ENCODE data around the gene MAP4K3. TPM values are rescaled to one million over a fixed set of nuclear protein-coding genes. Genes with fewer than 3 reads are reported as not detected.
A peak's percentile ranks its signal among the peaks of the same experiment; 100 is the strongest.

The MAP4K3 gene
- total RNA-seq, 2 experiments from 2014 or later, result 12.4 to 17.5 TPM

DNA sequence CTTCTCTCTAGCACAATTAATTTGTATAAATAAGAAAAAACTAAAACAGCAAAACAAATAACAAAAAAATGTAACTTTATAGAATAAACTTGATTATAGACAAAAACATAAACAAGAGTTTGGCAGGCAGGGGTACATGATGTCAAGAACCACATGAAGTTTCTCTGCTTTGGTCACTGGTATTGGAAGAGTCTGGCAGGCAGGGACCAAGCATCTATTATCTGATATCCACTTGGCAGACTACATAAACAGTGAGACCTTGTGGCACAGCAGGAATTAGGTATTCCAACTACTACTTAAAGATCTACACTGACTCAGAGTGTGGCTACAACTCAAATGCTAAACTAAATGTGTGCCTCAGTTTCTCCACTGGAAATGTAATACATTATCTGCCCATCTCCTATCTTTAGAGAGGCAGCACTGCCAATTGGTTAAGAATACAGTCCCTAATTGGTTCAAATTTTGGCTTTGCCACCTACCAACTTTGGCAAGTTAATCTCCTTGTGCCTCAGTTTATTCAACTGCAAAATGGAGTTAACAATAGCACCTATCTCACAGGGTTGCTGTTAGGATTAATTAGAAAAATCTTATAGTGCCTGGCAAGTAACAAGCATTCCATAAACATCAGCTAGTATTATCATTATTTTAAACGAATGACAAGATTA is 2.7 kb downstream of the MAP4K3 start:
- no peak overlapping the region for H2AFZ ChIP-seq (ENCODE audit: low read length)
- POLR2A ChIA-PET, result interaction anchor here (0.6 to 1.5 kb wide), 3 partner anchors 23 to 45 kb away, joined by 3 to 4 read pairs (median 3); no protein-coding TSS in a partner anchor
- peaks cover 32% of the 10 kb centered on the region for H3K4me1 ChIP-seq (ENCODE audit: insufficient read depth, low read length, poor library complexity, severe bottlenecking)
- no peak for DNase-seq (ENCODE audit: low spot score)
- H4K20me1 ChIP-seq (ENCODE audit: insufficient read depth, low read length), result peaks cover 16% of the 10 kb centered on the region
- no peaks in the 10 kb centered on the region; the same call in 1 of the 2 replicates for H3K36me3 ChIP-seq (ENCODE audit: insufficient read depth, low read length)
- peaks cover 70% of the 10 kb centered on the region for H3K79me2 ChIP-seq (ENCODE audit: insufficient read depth, low read depth, low read length)
- TF ChIP-seq EZH2phosphoT487 (IDR thresholded peaks at IDR 0.05; ENCODE audit: borderline replicate concordance, low read depth, low read length), result no peak
- TF ChIP-seq, protein P1, sequence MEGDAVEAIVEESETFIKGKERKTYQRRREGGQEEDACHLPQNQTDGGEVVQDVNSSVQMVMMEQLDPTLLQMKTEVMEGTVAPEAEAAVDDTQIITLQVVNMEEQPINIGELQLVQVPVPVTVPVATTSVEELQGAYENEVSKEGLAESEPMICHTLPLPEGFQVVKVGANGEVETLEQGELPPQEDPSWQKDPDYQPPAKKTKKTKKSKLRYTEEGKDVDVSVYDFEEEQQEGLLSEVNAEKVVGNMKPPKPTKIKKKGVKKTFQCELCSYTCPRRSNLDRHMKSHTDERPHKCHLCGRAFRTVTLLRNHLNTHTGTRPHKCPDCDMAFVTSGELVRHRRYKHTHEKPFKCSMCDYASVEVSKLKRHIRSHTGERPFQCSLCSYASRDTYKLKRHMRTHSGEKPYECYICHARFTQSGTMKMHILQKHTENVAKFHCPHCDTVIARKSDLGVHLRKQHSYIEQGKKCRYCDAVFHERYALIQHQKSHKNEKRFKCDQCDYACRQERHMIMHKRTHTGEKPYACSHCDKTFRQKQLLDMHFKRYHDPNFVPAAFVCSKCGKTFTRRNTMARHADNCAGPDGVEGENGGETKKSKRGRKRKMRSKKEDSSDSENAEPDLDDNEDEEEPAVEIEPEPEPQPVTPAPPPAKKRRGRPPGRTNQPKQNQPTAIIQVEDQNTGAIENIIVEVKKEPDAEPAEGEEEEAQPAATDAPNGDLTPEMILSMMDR (conservative IDR thresholded peaks at IDR 0.05; ENCODE audit: low read length), result no peak
- CTCF ChIA-PET (ENCODE audit: unreplicated experiment), result no interaction called here
- no peaks in the 10 kb centered on the region for H3K9me3 ChIP-seq (ENCODE audit: low read length)
- no TSS peak for BruUV-seq (replicated peaks)
- intact Hi-C loops (cut with micrococcal nuclease; ENCODE audit: unreplicated experiment), result no loop called here
- peak overlapping the region; percentile 87 for H3K4me3 ChIP-seq (ENCODE audit: low read depth, low read length, poor library complexity, severe bottlenecking)
- no peaks in the 10 kb centered on the region for H3K9me2 ChIP-seq (ENCODE audit: insufficient read depth, low read length)
- peak overlapping the region; percentile 88 for H3K4me2 ChIP-seq (ENCODE audit: low read length)
- no peak overlapping the region for H3K27ac ChIP-seq (ENCODE audit: low read depth, low read length, poor library complexity, severe bottlenecking)

DNA sequence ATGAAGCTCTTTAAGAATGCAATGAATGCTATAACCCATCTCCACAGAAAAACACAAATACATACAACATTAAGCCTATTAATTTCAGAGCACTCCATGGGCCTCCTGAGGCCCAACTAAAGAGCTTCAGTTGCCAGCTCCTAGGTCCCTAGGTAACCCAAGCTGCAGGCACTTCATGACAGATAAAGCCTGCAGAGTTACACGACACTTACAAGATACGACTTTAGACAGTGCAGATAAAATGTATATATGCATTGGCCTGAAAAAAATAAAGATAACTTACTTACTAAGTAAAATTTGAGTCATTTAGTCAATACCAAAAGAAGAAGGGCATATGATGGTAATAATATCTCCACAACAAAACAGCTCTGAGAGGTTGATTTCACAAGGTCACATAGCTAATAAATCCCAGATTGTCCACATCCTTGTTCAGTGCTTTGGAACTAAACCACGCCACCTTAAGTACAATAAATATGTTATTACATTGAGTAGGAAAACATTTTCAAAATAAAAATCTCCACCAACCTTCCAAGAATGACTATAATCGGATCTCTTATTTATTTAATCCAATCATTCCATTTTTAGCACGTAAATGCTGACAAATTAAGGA is 3.4 kb downstream of the MAP4K3 start:
- Histone ChIP-seq H3K9me2 (ENCODE audit: insufficient read depth, low read length) (no peaks in the 10 kb centered on the region), H3K4me1 (ENCODE audit: insufficient read depth, low read length, poor library complexity, severe bottlenecking) (peaks cover 31% of the 10 kb centered on the region), H3K4me2 (ENCODE audit: low read length) (0 out of 2 replicates have a peak overlapping the region, but pooled peaks have one; percentile 88), H3K4me3 (ENCODE audit: low read depth, low read length, poor library complexity, severe bottlenecking) (no peak overlapping the region), H2AFZ (ENCODE audit: low read length) (no peak overlapping the region), H3K36me3 (ENCODE audit: insufficient read depth, low read length) (no peaks in the 10 kb centered on the region; the same call in 1 of the 2 replicates), H4K20me1 (ENCODE audit: insufficient read depth, low read length) (peaks cover 16% of the 10 kb centered on the region), H3K79me2 (ENCODE audit: insufficient read depth, low read depth, low read length) (peaks cover 77% of the 10 kb centered on the region), H3K9me3 (ENCODE audit: low read length) (no peaks in the 10 kb centered on the region), H3K27ac (ENCODE audit: low read depth, low read length, poor library complexity, severe bottlenecking) (no peak overlapping the region)
- no peak for TF ChIP-seq EZH2phosphoT487 (IDR thresholded peaks at IDR 0.05; ENCODE audit: borderline replicate concordance, low read depth, low read length)
- TF ChIP-seq, protein P1 (conservative IDR thresholded peaks at IDR 0.05; ENCODE audit: low read length), result no peak
- intact Hi-C loops (cut with micrococcal nuclease; ENCODE audit: unreplicated experiment), result no loop called here
- no peak for DNase-seq (ENCODE audit: low spot score)
- no TSS peak for BruUV-seq (replicated peaks)
- ChIA-PET CTCF (ENCODE audit: unreplicated experiment) (no interaction called here), POLR2A (interaction anchor here (0.6 to 1.5 kb wide), 8 partner anchors 9 to 78 kb away, joined by 3 to 4 read pairs (median 3); no protein-coding TSS in a partner anchor)

DNA sequence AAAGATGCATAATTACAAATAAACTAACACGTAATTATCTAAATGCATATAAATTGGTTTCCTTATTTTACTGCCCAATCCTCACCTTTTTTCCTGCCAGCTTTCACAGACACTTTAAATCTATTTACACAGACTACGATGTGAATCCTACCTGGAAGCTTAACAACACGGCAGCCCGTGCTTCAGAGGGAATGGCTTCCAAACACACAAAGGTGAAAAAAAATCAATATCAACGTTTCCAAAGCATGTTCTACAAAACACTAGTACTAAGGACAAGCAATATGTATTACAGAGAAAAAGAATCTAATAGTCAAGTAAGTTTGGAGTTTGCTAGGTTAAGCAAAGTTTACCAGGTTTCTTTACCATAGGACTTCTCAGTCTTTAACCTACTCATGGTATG is 4.4 kb downstream of the MAP4K3 start:
- peaks cover 84% of the 10 kb centered on the region for H3K79me2 ChIP-seq (ENCODE audit: insufficient read depth, low read depth, low read length)
- BruUV-seq (replicated peaks), result no TSS peak
- no peak overlapping the region for H3K4me3 ChIP-seq (ENCODE audit: low read depth, low read length, poor library complexity, severe bottlenecking)
- H3K4me2 ChIP-seq (ENCODE audit: low read length), result no peak overlapping the region
- CTCF ChIA-PET (ENCODE audit: unreplicated experiment), result no interaction called here
- peaks cover 16% of the 10 kb centered on the region for H4K20me1 ChIP-seq (ENCODE audit: insufficient read depth, low read length)
- TF ChIP-seq, protein P1 (conservative IDR thresholded peaks at IDR 0.05; ENCODE audit: low read length), result no peak
- TF ChIP-seq EZH2phosphoT487 (IDR thresholded peaks at IDR 0.05; ENCODE audit: borderline replicate concordance, low read depth, low read length), result no peak
- POLR2A ChIA-PET, result interaction anchor here (0.6 to 1.8 kb wide), 5 partner anchors 16 to 132 kb away, joined by 3 to 6 read pairs (median 3); no protein-coding TSS in a partner anchor
- H3K36me3 ChIP-seq (ENCODE audit: insufficient read depth, low read length), result no peaks in the 10 kb centered on the region; the same call in 1 of the 2 replicates
- H3K27ac ChIP-seq (ENCODE audit: low read depth, low read length, poor library complexity, severe bottlenecking), result no peak overlapping the region
- no peaks in the 10 kb centered on the region for H3K9me2 ChIP-seq (ENCODE audit: insufficient read depth, low read length)
- no peak for DNase-seq (ENCODE audit: low spot score)
- no peaks in the 10 kb centered on the region; the same call in 1 of the 2 replicates for H3K9me3 ChIP-seq (ENCODE audit: low read length)
- intact Hi-C loops (cut with micrococcal nuclease; ENCODE audit: unreplicated experiment), result no loop called here
- H3K4me1 ChIP-seq (ENCODE audit: insufficient read depth, low read length, poor library complexity, severe bottlenecking), result peaks cover 24% of the 10 kb centered on the region
- H2AFZ ChIP-seq (ENCODE audit: low read length), result no peak overlapping the region
